Ovary (tissue), 9 donors: ENCODE data around the gene ZHX3. TPM values are rescaled to one million over a fixed set of nuclear protein-coding genes. Genes with fewer than 3 reads are reported as not detected.

Experiments used
- DNase-seq, 5 donors: peaks; one replicate each; pipeline ENCODE4 v3.0.0-alpha.2; 2019 to 2020
- H3K27ac ChIP-seq, 2 donors: fragments of 200-600 bp; one replicate each; pipeline versions ENCODE4 v1.5.1 to v1.8.0; 2019 to 2022
- H3K27me3 ChIP-seq: fragments of 200-600 bp; one replicate; pipeline ENCODE4 v1.8.0; 2022
- H3K36me3 ChIP-seq: fragments of 200-600 bp; sonication (generic); one replicate; pipeline ENCODE4 v1.5.1; 2019
- H3K4me1 ChIP-seq: one replicate; pipeline ENCODE4 v1.8.1; 2013; ENCODE audit warnings: mild to moderate bottlenecking, moderate library complexity; ENCODE audit not compliant: insufficient read depth
- H3K4me3 ChIP-seq: fragments of 200-600 bp; sonication (generic); one replicate; pipeline ENCODE4 v1.5.1; 2017
- H3K9me3 ChIP-seq, 2 donors: fragments of 200-600 bp in 1 of 2; sonication (generic) in 1 of 2; one replicate each; pipeline versions ENCODE4 v1.5.1 to v1.8.1; 2013 to 2019; ENCODE audit warnings: mild to moderate bottlenecking in 1 of 2, moderate library complexity in 1 of 2
- CTCF ChIP-seq, 3 donors: fragments of 450-650 bp in 2 of 3; fragments of 200-600 bp in 1 of 3; IDR thresholded peaks; one replicate each; pipeline versions ENCODE4 v1.5.1 to v1.8.0; 2016 to 2022; ENCODE audit warnings: antibody characterized with exemption in 3 of 3, mild to moderate bottlenecking in 1 of 3
- EP300 ChIP-seq: sonication (generic); formaldehyde crosslinking; IDR thresholded peaks from one replicate; pipeline ENCODE4 v1.6.1; 2017; ENCODE audit warnings: antibody characterized with exemption
- POLR2A ChIP-seq: fragments of 450-650 bp; IDR thresholded peaks from one replicate; pipeline ENCODE4 v1.6.1; 2017; ENCODE audit warnings: antibody characterized with exemption, mild to moderate bottlenecking, moderate library complexity
- WGBS, 3 donors: extraction: QIAGEN DNeasy Blood & Tissue Kit in 1 of 3; methylation state at CpG; one replicate each; pipeline versions ENCODE4 v1.1.5 to v1.1.7; 2013 to 2017; 5-methylcytosine and 5-hydroxymethylcytosine counted together
- intact Hi-C, 4 donors: fragments of 100-400 bp; cut with DNase I; formaldehyde crosslinking; loops; one replicate each; pipeline versions ENCODE4 v1.11.0 to v1.15.1; 2022 to 2023
- polyA plus RNA-seq, 2 donors: library from polyadenylated mRNA; stranded (reverse); fragments of 200-250 nt in 1 of 2; fragments of 350-450 nt in 1 of 2; fragmentation: Illumina TruSeq in 1 of 2; extraction: RNeasy Lipid Tissue Mini Kit (QIAGEN cat#74804) in 1 of 2; gene quantifications; one replicate each; pipeline ENCODE4 v1.2.3, GENCODE V29; 2013 to 2014
- total RNA-seq, 7 donors: library from RNA; depleted of rRNA in 2 of 7; stranded (reverse); fragments of >200 nt in 2 of 7; fragmentation: NEBNext Ultra II Directional in 3 of 7; extraction: Animal tissue kit (Norgen Biotek cat#: 25700) in 3 of 7; gene quantifications; one replicate each; pipeline versions ENCODE4 v1.1.0 to v1.2.4, GENCODE V29; 2016 to 2023
- donor health status: DM: no; HTN: no; CAD: no; lungs with moderate emphysema.
- donor health status: DM: no; HTN: no; CAD: no.
- donor health status: Bipolar disorder and iron deficiency.
- donor health status: DM: yes; HTN: yes; CAD: no.
- donor health status: DM: no; HTN: no; CAD: no.
- donor health status: DM: yes; HTN: yes; CAD: no.

The ZHX3 gene
- total and polyA plus RNA-seq, 9 donors: 17.5 to 72.0 (median 39.6) TPM

GRCh38 chr20:41364967-41365765 is 47.6 kb upstream of the ZHX3 start:
- Histone ChIP-seq H3K27ac (peak overlapping the region in 1 of 2 donors; percentile 13), H3K36me3 (no peaks in the 10 kb centered on the region), H3K27me3 (no peaks in the 10 kb centered on the region), H3K9me3 (no peaks in the 10 kb centered on the region), H3K4me1 (peaks cover 3% of the 10 kb centered on the region), H3K4me3 (no peak overlapping the region)
- no peak for TF ChIP-seq CTCF (IDR thresholded peaks at IDR 0.05)
- no peak for TF ChIP-seq EP300
- no peak for TF ChIP-seq POLR2A
- no peak for DNase-seq
- intact Hi-C loops: no loop called here
- WGBS, 3 donors: 82 to 88% (median 87%) methylated on average over 19 of the region's 19 CpGs

GRCh38 chr20:41364236-41364855 is 46.8 kb upstream of the ZHX3 start:
- Histone ChIP-seq H3K27ac (no peak overlapping the region), H3K4me3 (no peak overlapping the region), H3K36me3 (no peaks in the 10 kb centered on the region), H3K27me3 (no peaks in the 10 kb centered on the region), H3K4me1 (peaks cover 3% of the 10 kb centered on the region), H3K9me3 (no peaks in the 10 kb centered on the region)
- 90 to 95% (median 91%) methylated on average over 13 of the region's 13 CpGs for WGBS, 3 donors
- no peak for TF ChIP-seq CTCF (IDR thresholded peaks at IDR 0.05)
- no peak for TF ChIP-seq EP300
- no peak for TF ChIP-seq POLR2A
- intact Hi-C loops: no loop called here
- no peak for DNase-seq

- 94 to 96% (median 95%) methylated on average over 6 to 7 of the region's 7 CpGs for WGBS, 3 donors
- intact Hi-C loops: no loop called here
- Histone ChIP-seq H3K36me3 (no peaks in the 10 kb centered on the region), H3K4me3 (no peak overlapping the region), H3K4me1 (peaks cover 3% of the 10 kb centered on the region), H3K27ac (no peak overlapping the region), H3K27me3 (no peaks in the 10 kb centered on the region), H3K9me3 (no peaks in the 10 kb centered on the region)
- TF ChIP-seq POLR2A (no peak), EP300 (no peak), CTCF (IDR thresholded peaks at IDR 0.05) (no peak)
- DNase-seq: no peak
Measured at GRCh38 chr20:41363601-41364000, 46.1 kb upstream of the ZHX3 start.

GRCh38 chr20:41362748-41363140 is 45.2 kb upstream of the ZHX3 start:
- intact Hi-C loops: no loop called here
- no peak overlapping the region for H3K4me3 ChIP-seq
- DNase-seq: no peak
- TF ChIP-seq CTCF (IDR thresholded peaks at IDR 0.05) (no peak), POLR2A (no peak), EP300 (no peak)
- 92 to 96% (median 93%) methylated on average over 5 of the region's 5 CpGs for WGBS, 3 donors
- no peaks in the 10 kb centered on the region for H3K9me3 ChIP-seq
- peaks cover 3% of the 10 kb centered on the region for H3K4me1 ChIP-seq
- H3K27me3 ChIP-seq: no peaks in the 10 kb centered on the region
- no peak overlapping the region for H3K27ac ChIP-seq
- no peaks in the 10 kb centered on the region for H3K36me3 ChIP-seq
